Effector memory CD4-positive, alpha-beta T cell (primary cell): ENCODE results near the gene ARSK.

Source experiments
- DNase-seq, 3 donors: peaks; one replicate each; pipeline ENCODE4 v3.0.0-alpha.2; 2020
- H3K27ac ChIP-seq: 2 replicates; pipeline ENCODE4 v1.7.0; 2013; ENCODE audit warnings: mild to moderate bottlenecking, low read length, moderate library complexity; ENCODE audit not compliant: insufficient read depth, poor library complexity, severe bottlenecking
- H3K27me3 ChIP-seq: replicated peaks from 2 replicates; pipeline ENCODE4 v1.7.0; 2013; ENCODE audit warnings: mild to moderate bottlenecking, low read length; ENCODE audit not compliant: insufficient read depth, control insufficient read depth, poor library complexity, severe bottlenecking
- H3K36me3 ChIP-seq: 2 replicates; pipeline ENCODE4 v1.7.0; 2013; ENCODE audit warnings: mild to moderate bottlenecking, low read length, moderate library complexity; ENCODE audit not compliant: control insufficient read depth, insufficient read depth
- H3K4me1 ChIP-seq: 2 replicates; pipeline ENCODE4 v1.7.0; 2013; ENCODE audit warnings: low read length, mild to moderate bottlenecking; ENCODE audit not compliant: control insufficient read depth, insufficient read depth, poor library complexity, severe bottlenecking
- H3K4me3 ChIP-seq: 2 replicates; pipeline ENCODE4 v1.7.0; 2013; ENCODE audit warnings: low read length, low read depth, mild to moderate bottlenecking; ENCODE audit not compliant: insufficient read depth, poor library complexity, severe bottlenecking
- H3K9me3 ChIP-seq: 2 replicates; pipeline ENCODE4 v1.7.0; 2013; ENCODE audit warnings: mild to moderate bottlenecking, low read length, moderate library complexity; ENCODE audit not compliant: control insufficient read depth

ARSK gene

GRCh38 chr5:95591490-95591901 is 36.6 kb downstream of the ARSK start:
- DNase-seq, result no peak
- Histone ChIP-seq H3K27ac (no peak overlapping the region), H3K27me3 (no peaks in the 10 kb centered on the region), H3K9me3 (no peaks in the 10 kb centered on the region), H3K4me3 (no peak overlapping the region), H3K36me3 (no peaks in the 10 kb centered on the region), H3K4me1 (peaks cover 6% of the 10 kb centered on the region)

DNA sequence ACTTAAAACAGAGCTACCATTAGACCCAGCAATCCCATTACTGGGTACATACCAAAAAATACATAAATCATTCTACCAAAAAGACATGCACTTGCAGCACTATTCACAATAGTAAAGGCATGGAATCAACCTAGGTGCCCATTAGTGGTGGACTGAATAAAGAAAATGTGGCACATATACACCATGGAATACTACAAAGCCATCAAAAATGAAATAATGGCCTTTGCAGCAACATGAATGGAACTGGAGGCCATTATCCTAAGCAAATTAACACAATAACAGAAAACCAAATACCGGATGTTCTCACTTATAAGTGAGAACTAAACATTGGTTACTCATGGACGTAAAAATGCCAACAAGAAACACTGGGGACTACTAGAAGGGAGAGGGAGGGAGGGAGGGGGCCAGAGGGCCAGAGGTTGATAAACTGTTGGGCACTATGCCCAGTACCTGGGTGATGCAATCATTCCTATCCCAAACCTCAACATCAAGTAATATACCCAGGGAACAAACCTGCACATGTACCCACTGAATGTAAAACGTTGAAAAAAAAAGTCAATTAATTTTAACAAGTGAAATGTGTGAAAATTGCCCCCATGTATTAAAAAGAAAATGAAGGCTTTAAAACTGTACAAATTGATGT is 40.5 kb downstream of the ARSK start:
- Histone ChIP-seq H3K27me3 (no peaks in the 10 kb centered on the region), H3K4me3 (no peak overlapping the region), H3K9me3 (no peaks in the 10 kb centered on the region), H3K36me3 (no peaks in the 10 kb centered on the region), H3K27ac (no peak overlapping the region), H3K4me1 (peaks cover 6% of the 10 kb centered on the region)
- no peak for DNase-seq

- peaks cover 12% of the 10 kb centered on the region for H3K36me3 ChIP-seq
- DNase-seq, result no peak
- no peaks in the 10 kb centered on the region for H3K9me3 ChIP-seq
- H3K4me1 ChIP-seq, result no peaks in the 10 kb centered on the region
- H3K4me3 ChIP-seq, result no peak overlapping the region
- no peaks in the 10 kb centered on the region for H3K27me3 ChIP-seq
- H3K27ac ChIP-seq, result no peak overlapping the region
Observed at GRCh38 chr5:95599252-95599651, 44.4 kb downstream of the ARSK start.

- Histone ChIP-seq H3K36me3 (peaks cover 12% of the 10 kb centered on the region), H3K4me3 (no peak overlapping the region), H3K27me3 (no peaks in the 10 kb centered on the region), H3K9me3 (no peaks in the 10 kb centered on the region), H3K27ac (no peak overlapping the region), H3K4me1 (no peaks in the 10 kb centered on the region)
- no peak for DNase-seq
Observed at GRCh38 chr5:95600557-95600956, 45.7 kb downstream of the ARSK start.

DNA sequence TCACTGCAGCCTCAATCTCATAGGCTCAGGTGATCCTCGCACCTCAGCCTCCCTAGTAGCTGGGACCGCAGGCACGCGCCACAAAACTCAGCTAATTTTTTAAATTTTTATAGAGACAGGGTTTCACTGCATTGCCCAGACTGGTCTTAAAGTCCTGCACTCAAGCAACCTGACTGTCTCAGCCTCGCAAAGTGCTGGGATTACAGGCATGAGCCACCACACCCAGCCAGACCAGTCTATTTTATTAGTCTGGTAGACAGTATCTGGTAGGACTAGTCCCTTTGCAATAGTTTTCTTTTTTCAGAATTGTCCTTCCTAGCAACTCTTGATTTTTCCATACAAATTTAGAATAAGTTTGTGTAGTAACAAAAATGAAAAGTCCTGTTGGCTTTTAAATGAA is 50.9 kb downstream of the ARSK start:
- H3K4me1 ChIP-seq, result no peaks in the 10 kb centered on the region
- no peak overlapping the region for H3K4me3 ChIP-seq
- peaks cover 16% of the 10 kb centered on the region for H3K36me3 ChIP-seq
- DNase-seq, result no peak
- H3K9me3 ChIP-seq, result no peaks in the 10 kb centered on the region
- H3K27me3 ChIP-seq, result no peaks in the 10 kb centered on the region
- H3K27ac ChIP-seq, result no peak overlapping the region

DNA sequence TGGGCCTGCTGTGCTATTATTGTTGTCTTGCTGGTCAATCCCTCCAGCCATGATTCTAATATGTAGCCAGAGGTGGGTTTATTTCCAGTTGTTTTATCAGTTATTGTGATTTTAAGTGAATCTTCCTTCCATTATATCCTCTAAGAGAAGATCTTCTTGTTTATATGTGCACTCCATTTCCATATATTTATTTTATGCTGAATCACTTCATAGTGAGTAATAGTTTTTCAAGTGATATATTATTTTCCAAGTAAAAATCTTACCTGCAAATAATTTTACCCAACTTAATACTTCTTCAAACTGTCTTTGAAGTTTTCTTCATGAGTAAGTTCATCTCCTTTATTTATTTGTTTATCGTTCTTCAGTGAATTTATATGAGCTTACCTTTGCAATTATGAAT is 51.5 kb downstream of the ARSK start:
- DNase-seq, result no peak
- peaks cover 10% of the 10 kb centered on the region for H3K36me3 ChIP-seq
- no peak overlapping the region for H3K4me3 ChIP-seq

GRCh38 chr5:95609711-95610110 is 54.8 kb downstream of the ARSK start:
- Histone ChIP-seq H3K27ac (no peak overlapping the region), H3K27me3 (no peaks in the 10 kb centered on the region), H3K9me3 (no peaks in the 10 kb centered on the region), H3K36me3 (peaks cover 4% of the 10 kb centered on the region), H3K4me1 (no peaks in the 10 kb centered on the region), H3K4me3 (no peak overlapping the region)
- no peak for DNase-seq

More for the DNA sequence above, 51.5 kb downstream of the ARSK start:
- H3K27me3 ChIP-seq, result no peaks in the 10 kb centered on the region
- no peaks in the 10 kb centered on the region for H3K4me1 ChIP-seq
- no peak overlapping the region for H3K27ac ChIP-seq
- H3K9me3 ChIP-seq, result no peaks in the 10 kb centered on the region

DNA sequence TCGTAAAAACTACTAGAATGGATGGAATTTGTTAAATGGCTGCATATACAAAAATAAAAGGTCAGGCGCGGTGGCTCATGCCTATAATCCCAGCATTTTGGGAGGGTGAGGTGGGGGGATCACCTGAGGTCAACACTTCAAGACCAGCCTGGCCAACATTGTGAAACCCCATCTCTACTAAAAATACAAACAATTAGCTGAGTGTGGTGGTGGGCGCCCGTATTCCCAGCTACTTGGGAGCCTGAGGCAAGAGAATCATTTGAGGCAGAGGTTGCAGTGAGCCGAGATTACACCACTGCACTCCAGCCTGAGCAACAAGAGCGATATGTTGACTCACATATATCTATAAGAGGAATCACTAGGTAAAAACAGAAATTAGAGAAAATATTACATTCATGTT is 55.6 kb downstream of the ARSK start:
- Histone ChIP-seq H3K36me3 (peaks cover 4% of the 10 kb centered on the region), H3K27ac (no peak overlapping the region), H3K4me3 (no peak overlapping the region), H3K4me1 (no peaks in the 10 kb centered on the region), H3K9me3 (no peaks in the 10 kb centered on the region), H3K27me3 (no peaks in the 10 kb centered on the region)
- no peak for DNase-seq

DNA sequence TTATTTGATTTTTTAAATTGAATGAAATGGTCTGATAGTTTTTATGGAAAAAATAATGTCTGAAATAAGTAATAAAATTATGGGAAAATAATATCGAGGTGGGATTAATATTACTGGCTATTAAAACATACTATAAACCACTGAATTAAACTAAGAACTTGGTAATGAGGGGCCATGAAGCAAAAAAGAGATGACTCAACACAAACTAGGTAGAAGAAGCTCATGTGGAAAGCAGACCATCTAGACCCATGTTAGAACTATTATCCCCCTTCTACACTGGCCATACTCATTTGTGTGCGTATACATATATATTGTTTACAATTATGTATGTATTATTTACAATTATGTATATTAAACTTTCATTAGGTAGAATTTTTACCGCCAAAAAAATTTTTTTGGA is 56.5 kb downstream of the ARSK start:
- peaks cover 1% of the 10 kb centered on the region for H3K36me3 ChIP-seq
- no peak for DNase-seq
- H3K27me3 ChIP-seq, result no peaks in the 10 kb centered on the region
- no peaks in the 10 kb centered on the region for H3K4me1 ChIP-seq
- no peak overlapping the region for H3K27ac ChIP-seq
- H3K4me3 ChIP-seq, result no peak overlapping the region
- H3K9me3 ChIP-seq, result no peaks in the 10 kb centered on the region

- no peak for DNase-seq
- Histone ChIP-seq H3K4me1 (peaks cover 2% of the 10 kb centered on the region), H3K4me3 (no peak overlapping the region), H3K36me3 (no peaks in the 10 kb centered on the region), H3K9me3 (no peaks in the 10 kb centered on the region), H3K27ac (no peak overlapping the region), H3K27me3 (no peaks in the 10 kb centered on the region)
Observed at GRCh38 chr5:95613514-95613913, 58.6 kb downstream of the ARSK start.

DNA sequence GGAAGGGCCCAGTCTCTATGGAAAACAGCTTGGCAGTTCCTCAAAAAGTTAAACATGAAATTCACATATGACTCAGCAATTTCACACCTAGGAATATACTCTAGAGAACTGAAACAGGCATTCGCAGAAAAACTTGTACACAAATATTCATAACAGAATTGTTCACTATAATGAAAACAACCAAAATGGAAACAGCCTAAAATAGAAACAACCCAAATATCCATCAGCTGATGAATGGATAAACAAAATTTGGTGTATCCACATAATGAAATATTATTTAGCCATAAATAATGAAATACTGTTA is 60.2 kb downstream of the ARSK start:
- DNase-seq, result no peak
- no peak overlapping the region for H3K27ac ChIP-seq

More for the DNA sequence above, 60.2 kb downstream of the ARSK start:
- H3K27me3 ChIP-seq, result no peaks in the 10 kb centered on the region
- no peak overlapping the region for H3K4me3 ChIP-seq
- no peaks in the 10 kb centered on the region for H3K36me3 ChIP-seq
- H3K4me1 ChIP-seq, result peaks cover 17% of the 10 kb centered on the region
- H3K9me3 ChIP-seq, result no peaks in the 10 kb centered on the region
